GM20000 (cell line): ENCODE data around the gene MEIOB.
"Not testable (repeated sequence)": the region's sequence is repeated elsewhere in the genome, so short reads cannot be mapped to it uniquely, and the experiment has no call there.

Experiments used
- DNase-seq: peaks from one replicate; pipeline ENCODE4 v3.0.0; 2012; ENCODE audit warnings: low spot score
- CTCF ChIP-seq: IDR thresholded peaks from 2 replicates; pipeline ENCODE4 v1.5.1; 2012; ENCODE audit warnings: mild to moderate bottlenecking, control low read depth; ENCODE audit errors: extremely low read depth, missing control alignments

Gene MEIOB

GRCh38 chr16:1895949-1896675, 24.1 kb upstream of the MEIOB start:
- no peak for DNase-seq
- TF ChIP-seq CTCF = no peak

GRCh38 chr16:1895068-1895467, 23.1 kb upstream of the MEIOB start:
- DNase-seq = no peak
- no peak for TF ChIP-seq CTCF

- TF ChIP-seq CTCF = no peak
- no peak for DNase-seq
Measured at GRCh38 chr16:1890708-1891050, 18.7 kb upstream of the MEIOB start.

GRCh38 chr16:1890024-1890707, 18.2 kb upstream of the MEIOB start:
- DNase-seq = no peak
- no peak for TF ChIP-seq CTCF

- TF ChIP-seq CTCF = no peak
- DNase-seq = no peak
Measured at GRCh38 chr16:1887711-1888354, 15.9 kb upstream of the MEIOB start.

GRCh38 chr16:1884889-1885288, 12.9 kb upstream of the MEIOB start:
- DNase-seq = no peak
- TF ChIP-seq CTCF = no peak

GRCh38 chr16:1884155-1884760, 12.3 kb upstream of the MEIOB start:
- no peak for TF ChIP-seq CTCF
- DNase-seq = no peak

GRCh38 chr16:1881172-1881571, 9.2 kb upstream of the MEIOB start:
- not testable (repeated sequence) for DNase-seq
